Endodermal cell (in vitro differentiated cells): ENCODE data around the gene IGSF3. TPM values are rescaled to one million over a fixed set of nuclear protein-coding genes. Genes with fewer than 3 reads are reported as not detected.
A peak's percentile ranks its signal among the peaks of the same experiment; 100 is the strongest.

Experiments
- DNase-seq: peaks from one replicate; pipeline ENCODE4 v3.0.0-alpha.2; 2017
- H3K27ac ChIP-seq: 2 replicates; pipeline ENCODE4 v1.5.1; 2013; ENCODE audit warnings: mild to moderate bottlenecking, low read depth, low read length, moderate library complexity
- H3K27me3 ChIP-seq: 2 replicates; pipeline ENCODE4 v1.6.1; 2013; ENCODE audit warnings: mild to moderate bottlenecking, low read length, moderate library complexity; ENCODE audit not compliant: insufficient read depth, control insufficient read depth, poor library complexity, severe bottlenecking
- H3K36me3 ChIP-seq: 2 replicates; pipeline ENCODE4 v1.7.0; 2013; ENCODE audit warnings: mild to moderate bottlenecking, low read length, moderate library complexity; ENCODE audit not compliant: control insufficient read depth, insufficient read depth
- H3K4me1 ChIP-seq: one replicate; pipeline ENCODE4 v1.7.0; 2013; ENCODE audit warnings: low read length; ENCODE audit not compliant: control insufficient read depth, insufficient read depth
- H3K4me3 ChIP-seq: 2 replicates; pipeline ENCODE4 v1.5.1; 2013; ENCODE audit warnings: mild to moderate bottlenecking, low read length, moderate library complexity
- H3K9ac ChIP-seq: 2 replicates; pipeline ENCODE4 v1.6.1; 2013; ENCODE audit warnings: mild to moderate bottlenecking, low read length, moderate library complexity; ENCODE audit not compliant: poor library complexity, severe bottlenecking; ENCODE audit errors: extremely low read depth
- H3K9me3 ChIP-seq: 2 replicates; pipeline ENCODE4 v1.6.1; 2013; ENCODE audit warnings: mild to moderate bottlenecking, low read length, moderate library complexity; ENCODE audit not compliant: control insufficient read depth
- H3K27ac Mint-ChIP-seq: 2 replicates; pipeline ENCODE4 v1.8.0; 2020; ENCODE audit warnings: mixed read lengths
- H3K27me3 Mint-ChIP-seq: 2 replicates; pipeline ENCODE4 v1.8.0; 2021; ENCODE audit warnings: mild to moderate bottlenecking, mixed read lengths; ENCODE audit not compliant: insufficient read depth
- H3K36me3 Mint-ChIP-seq: 2 replicates; pipeline ENCODE4 v1.8.0; 2020; ENCODE audit warnings: low read depth, mixed read lengths
- H3K4me1 Mint-ChIP-seq: 2 replicates; pipeline ENCODE4 v1.8.0; 2020; ENCODE audit warnings: mixed read lengths
- H3K4me3 Mint-ChIP-seq: 2 replicates; pipeline ENCODE4 v1.8.0; 2020; ENCODE audit warnings: mild to moderate bottlenecking, moderate library complexity, mixed read lengths
- H3K9me3 Mint-ChIP-seq: 2 replicates; pipeline ENCODE4 v1.8.0; 2020; ENCODE audit warnings: mild to moderate bottlenecking, mixed read lengths
- CTCF ChIP-seq: fragments of 200-600 bp; sonication (generic); conservative IDR thresholded peaks from 2 replicates; pipeline ENCODE4 v1.5.0; 2021; ENCODE audit warnings: antibody characterized with exemption, mild to moderate bottlenecking
- WGBS, 2 experiments: methylation state at CpG; one replicate each; pipeline versions ENCODE4 v1.1.5 to v1.1.7; 2013; ENCODE audit warnings: missing lambda C conversion rate in 2 of 2, mixed read lengths in 1 of 2; ENCODE audit not compliant: insufficient coverage in 1 of 2, insufficient read length in 1 of 2; 5-methylcytosine and 5-hydroxymethylcytosine counted together
- total RNA-seq, 2 donors: library from RNA; stranded (reverse); fragmentation: NEBNext Ultra II Directional in 1 of 2; extraction: Animal tissue kit (Norgen Biotek cat#: 25700) in 1 of 2; gene quantifications; 2 replicates in 1 of 2; 3 replicates in 1 of 2; pipeline ENCODE4 v1.2.1, GENCODE V29; 2021

The IGSF3 gene
- total RNA-seq, 2 donors from 2014 or later, result 35.0 to 36.7 TPM

GRCh38 chr1:116671912-116672311 lies 4.4 kb upstream of the IGSF3 start:
- 96% methylated on average over 2 of the region's 2 CpGs; no CpG with 5 or more reads in 1 of the 2 experiments for WGBS, 2 experiments
- Mint-ChIP-seq H3K36me3 (no peaks in the 10 kb centered on the region), H3K4me3 (no peak overlapping the region)

GRCh38 chr1:116671072-116671760 lies 3.7 kb upstream of the IGSF3 start:
- Mint-ChIP-seq H3K4me1 (peaks cover 8% of the 10 kb centered on the region), H3K36me3 (no peaks in the 10 kb centered on the region), H3K4me3 (no peak overlapping the region), H3K27ac (no peak overlapping the region), H3K9me3 (peaks cover 2% of the 10 kb centered on the region), H3K27me3 (peaks cover 22% of the 10 kb centered on the region)
- Histone ChIP-seq H3K27ac (no peak overlapping the region), H3K9ac (no peak overlapping the region), H3K4me3 (no peak overlapping the region), H3K27me3 (peaks cover 10% of the 10 kb centered on the region), H3K9me3 (no peaks in the 10 kb centered on the region), H3K36me3 (no peaks in the 10 kb centered on the region), H3K4me1 (no peaks in the 10 kb centered on the region)
- DNase-seq, result no peak
- TF ChIP-seq CTCF, result no peak
- whole genome bisulfite sequencing, 2 experiments, result 89 to 97% methylated on average over 4 to 7 of the region's 7 CpGs

More at GRCh38 chr1:116671912-116672311, 4.4 kb upstream of the IGSF3 start:
- no peak for TF ChIP-seq CTCF
- Histone ChIP-seq H3K9me3 (no peaks in the 10 kb centered on the region), H3K36me3 (no peaks in the 10 kb centered on the region), H3K27ac (no peak overlapping the region), H3K27me3 (peaks cover 10% of the 10 kb centered on the region), H3K9ac (no peak overlapping the region), H3K4me3 (no peak overlapping the region), H3K4me1 (no peaks in the 10 kb centered on the region)
- Mint-ChIP-seq H3K27ac (no peak overlapping the region), H3K9me3 (peaks cover 2% of the 10 kb centered on the region), H3K4me1 (peaks cover 2% of the 10 kb centered on the region), H3K27me3 (peaks cover 22% of the 10 kb centered on the region)
- DNase-seq, result no peak

- Histone ChIP-seq H3K4me3 (peak overlapping the region; percentile 93), H3K9ac (no peak overlapping the region), H3K36me3 (no peaks in the 10 kb centered on the region), H3K27ac (no peak overlapping the region), H3K9me3 (no peaks in the 10 kb centered on the region), H3K27me3 (peaks cover 10% of the 10 kb centered on the region), H3K4me1 (peaks cover 5% of the 10 kb centered on the region)
- Mint-ChIP-seq H3K27me3 (peaks cover 24% of the 10 kb centered on the region), H3K4me1 (peaks cover 33% of the 10 kb centered on the region), H3K4me3 (peak overlapping the region; percentile 73), H3K9me3 (peaks cover 2% of the 10 kb centered on the region), H3K36me3 (peaks cover 5% of the 10 kb centered on the region), H3K27ac (no peak overlapping the region)
- TF ChIP-seq CTCF, result no peak
- 50 to 91% methylated on average over 1 to 7 of the region's 7 CpGs for WGBS, 2 experiments
- no peak for DNase-seq
Measured at GRCh38 chr1:116668277-116668676, 744 bp upstream of the IGSF3 start.
